ENCODE measurements around the gene SLC66A2. TPM values are rescaled to one million over a fixed set of nuclear protein-coding genes. Genes with fewer than 3 reads are reported as not detected.

The SLC66A2 gene
- total RNA-seq, 1 donor from 2014 or later = 35.1 TPM

- peak; percentile 71 for DNase-seq (ENCODE audit: extremely low spot score, unreplicated experiment)
- Mint-ChIP-seq H3K36me3 (ENCODE audit: unreplicated experiment) (peaks cover 38% of the 10 kb centered on the region), H3K4me1 (ENCODE audit: unreplicated experiment) (no peaks in the 10 kb centered on the region), H3K27me3 (ENCODE audit: unreplicated experiment) (no peaks in the 10 kb centered on the region), H3K4me3 (ENCODE audit: unreplicated experiment) (no peak overlapping the region), H3K9me3 (ENCODE audit: unreplicated experiment) (peaks cover 4% of the 10 kb centered on the region), H3K27ac (ENCODE audit: unreplicated experiment) (no peak overlapping the region)
- no peak for TF ChIP-seq CTCF (IDR thresholded peaks at IDR 0.05)
These were observed 27.4 kb downstream of the SLC66A2 start for GRCh38 chr18:79923896-79924585.

- TF ChIP-seq CTCF (IDR thresholded peaks at IDR 0.05) = no peak
These were observed 28.5 kb downstream of the SLC66A2 start for GRCh38 chr18:79922971-79923411.

GRCh38 chr18:79921984-79922965 lies 29.2 kb downstream of the SLC66A2 start:
- no peaks in the 10 kb centered on the region for H3K4me1 Mint-ChIP-seq (ENCODE audit: unreplicated experiment)
- TF ChIP-seq CTCF (IDR thresholded peaks at IDR 0.05) = no peak
- DNase-seq (ENCODE audit: extremely low spot score, unreplicated experiment) = peak; percentile 40
- no peak overlapping the region for H3K4me3 Mint-ChIP-seq (ENCODE audit: unreplicated experiment)
- H3K27me3 Mint-ChIP-seq (ENCODE audit: unreplicated experiment) = no peaks in the 10 kb centered on the region
- H3K36me3 Mint-ChIP-seq (ENCODE audit: unreplicated experiment) = peaks cover 31% of the 10 kb centered on the region
- no peaks in the 10 kb centered on the region for H3K9me3 Mint-ChIP-seq (ENCODE audit: unreplicated experiment)
- H3K27ac Mint-ChIP-seq (ENCODE audit: unreplicated experiment) = no peak overlapping the region

More at GRCh38 chr18:79922971-79923411, 28.5 kb downstream of the SLC66A2 start:
- Mint-ChIP-seq H3K27me3 (ENCODE audit: unreplicated experiment) (no peaks in the 10 kb centered on the region), H3K4me3 (ENCODE audit: unreplicated experiment) (no peak overlapping the region), H3K36me3 (ENCODE audit: unreplicated experiment) (peaks cover 32% of the 10 kb centered on the region), H3K27ac (ENCODE audit: unreplicated experiment) (no peak overlapping the region), H3K9me3 (ENCODE audit: unreplicated experiment) (no peaks in the 10 kb centered on the region), H3K4me1 (ENCODE audit: unreplicated experiment) (no peaks in the 10 kb centered on the region)
- DNase-seq (ENCODE audit: extremely low spot score, unreplicated experiment) = peak; percentile 73

- Mint-ChIP-seq H3K4me1 (ENCODE audit: unreplicated experiment) (no peaks in the 10 kb centered on the region), H3K9me3 (ENCODE audit: unreplicated experiment) (no peaks in the 10 kb centered on the region), H3K4me3 (ENCODE audit: unreplicated experiment) (no peak overlapping the region), H3K36me3 (ENCODE audit: unreplicated experiment) (peaks cover 36% of the 10 kb centered on the region), H3K27me3 (ENCODE audit: unreplicated experiment) (no peaks in the 10 kb centered on the region), H3K27ac (ENCODE audit: unreplicated experiment) (no peak overlapping the region)
- DNase-seq (ENCODE audit: extremely low spot score, unreplicated experiment) = peak; percentile 80
- TF ChIP-seq CTCF (IDR thresholded peaks at IDR 0.05) = no peak
These were observed 32.4 kb downstream of the SLC66A2 start for GRCh38 chr18:79919089-79919488.

GRCh38 chr18:79918615-79919011 lies 32.8 kb downstream of the SLC66A2 start:
- H3K9me3 Mint-ChIP-seq (ENCODE audit: unreplicated experiment) = no peaks in the 10 kb centered on the region
- DNase-seq (ENCODE audit: extremely low spot score, unreplicated experiment) = peak; percentile 77
- no peak for TF ChIP-seq CTCF (IDR thresholded peaks at IDR 0.05)
- no peaks in the 10 kb centered on the region for H3K27me3 Mint-ChIP-seq (ENCODE audit: unreplicated experiment)
- H3K36me3 Mint-ChIP-seq (ENCODE audit: unreplicated experiment) = peaks cover 32% of the 10 kb centered on the region
- H3K4me3 Mint-ChIP-seq (ENCODE audit: unreplicated experiment) = no peak overlapping the region
- no peak overlapping the region for H3K27ac Mint-ChIP-seq (ENCODE audit: unreplicated experiment)
- no peaks in the 10 kb centered on the region for H3K4me1 Mint-ChIP-seq (ENCODE audit: unreplicated experiment)
